Transverse colon (tissue), 4 donors: ENCODE measurements around the gene MYLK.

Experiments used
- EP300 ChIP-seq: sonication (generic); formaldehyde crosslinking; IDR thresholded peaks from one replicate; pipeline ENCODE4 v1.6.1; 2017; ENCODE audit warnings: antibody characterized with exemption, low read depth
- POLR2A ChIP-seq: fragments of 450-650 bp; IDR thresholded peaks from one replicate; pipeline ENCODE4 v1.6.1; 2016; ENCODE audit warnings: antibody characterized with exemption, mild to moderate bottlenecking, moderate library complexity
- POLR2AphosphoS5 ChIP-seq, 3 donors: sonication (generic); formaldehyde crosslinking; IDR thresholded peaks; one replicate each; pipeline ENCODE4 v1.6.1; 2016; ENCODE audit warnings: antibody characterized with exemption in 3 of 3
- TF ChIP-seq, protein P1 (sequence below), 5 experiments: fragments of 200-600 bp in 3 of 5; fragments of 450-650 bp in 2 of 5; sonication (generic) in 3 of 5; IDR thresholded peaks; 1 replicate in 2 of 5; 2 replicates in 3 of 5; pipeline ENCODE4 v1.5.1; 2016 to 2017; ENCODE audit warnings: antibody characterized with exemption in 5 of 5, inconsistent platforms in 3 of 5, mild to moderate bottlenecking in 2 of 5, moderate library complexity in 1 of 5

DNA sequence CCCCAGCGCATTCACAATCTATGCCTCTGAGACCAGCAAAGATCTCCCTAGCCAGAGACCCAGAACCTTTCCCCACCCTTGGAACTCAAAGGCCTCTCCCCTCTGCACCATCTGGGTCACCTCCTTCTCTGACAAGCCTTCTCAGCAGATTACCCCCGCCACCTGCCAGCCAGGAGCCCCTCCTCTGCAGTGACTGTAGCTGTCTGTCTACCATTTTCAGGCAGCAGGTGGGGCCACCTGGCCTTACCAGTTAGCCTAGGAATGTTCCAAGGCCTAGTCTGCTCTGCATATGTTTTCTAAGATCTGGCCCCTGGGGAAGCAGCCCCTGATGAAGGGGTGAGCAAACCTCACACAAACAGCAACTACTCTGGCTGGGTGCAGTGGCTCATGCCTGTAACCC, 2.4 kb downstream of the MYLK start:
- TF ChIP-seq POLR2AphosphoS5 (IDR thresholded peaks at IDR 0.05) (no peak), POLR2A (no peak), EP300 (no peak)
- TF ChIP-seq, protein P1, sequence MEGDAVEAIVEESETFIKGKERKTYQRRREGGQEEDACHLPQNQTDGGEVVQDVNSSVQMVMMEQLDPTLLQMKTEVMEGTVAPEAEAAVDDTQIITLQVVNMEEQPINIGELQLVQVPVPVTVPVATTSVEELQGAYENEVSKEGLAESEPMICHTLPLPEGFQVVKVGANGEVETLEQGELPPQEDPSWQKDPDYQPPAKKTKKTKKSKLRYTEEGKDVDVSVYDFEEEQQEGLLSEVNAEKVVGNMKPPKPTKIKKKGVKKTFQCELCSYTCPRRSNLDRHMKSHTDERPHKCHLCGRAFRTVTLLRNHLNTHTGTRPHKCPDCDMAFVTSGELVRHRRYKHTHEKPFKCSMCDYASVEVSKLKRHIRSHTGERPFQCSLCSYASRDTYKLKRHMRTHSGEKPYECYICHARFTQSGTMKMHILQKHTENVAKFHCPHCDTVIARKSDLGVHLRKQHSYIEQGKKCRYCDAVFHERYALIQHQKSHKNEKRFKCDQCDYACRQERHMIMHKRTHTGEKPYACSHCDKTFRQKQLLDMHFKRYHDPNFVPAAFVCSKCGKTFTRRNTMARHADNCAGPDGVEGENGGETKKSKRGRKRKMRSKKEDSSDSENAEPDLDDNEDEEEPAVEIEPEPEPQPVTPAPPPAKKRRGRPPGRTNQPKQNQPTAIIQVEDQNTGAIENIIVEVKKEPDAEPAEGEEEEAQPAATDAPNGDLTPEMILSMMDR (IDR thresholded peaks at IDR 0.05): no peak
